Measurements from ENCODE around the gene TPM3.

DNA sequence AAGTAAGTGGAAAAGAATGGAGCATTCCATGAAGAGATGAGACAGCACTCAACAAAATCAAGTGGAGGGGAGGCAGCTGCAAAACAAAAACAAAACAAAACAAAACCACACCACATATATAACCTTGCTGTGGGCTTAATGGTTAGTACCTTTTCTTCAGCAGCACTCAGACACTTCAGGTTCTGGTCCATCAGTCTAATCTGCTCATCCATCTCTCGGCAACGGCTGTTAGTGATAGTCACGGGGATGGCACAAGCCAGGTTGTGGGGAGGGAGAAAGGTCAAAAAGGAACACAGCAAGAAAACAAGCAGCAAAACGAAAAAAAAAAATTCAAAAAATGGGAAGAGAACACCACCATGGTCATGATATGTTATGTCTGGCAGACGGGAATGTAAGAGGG, 20.0 kb downstream of the TPM3 start:
- TF ChIP-seq, protein P1, sequence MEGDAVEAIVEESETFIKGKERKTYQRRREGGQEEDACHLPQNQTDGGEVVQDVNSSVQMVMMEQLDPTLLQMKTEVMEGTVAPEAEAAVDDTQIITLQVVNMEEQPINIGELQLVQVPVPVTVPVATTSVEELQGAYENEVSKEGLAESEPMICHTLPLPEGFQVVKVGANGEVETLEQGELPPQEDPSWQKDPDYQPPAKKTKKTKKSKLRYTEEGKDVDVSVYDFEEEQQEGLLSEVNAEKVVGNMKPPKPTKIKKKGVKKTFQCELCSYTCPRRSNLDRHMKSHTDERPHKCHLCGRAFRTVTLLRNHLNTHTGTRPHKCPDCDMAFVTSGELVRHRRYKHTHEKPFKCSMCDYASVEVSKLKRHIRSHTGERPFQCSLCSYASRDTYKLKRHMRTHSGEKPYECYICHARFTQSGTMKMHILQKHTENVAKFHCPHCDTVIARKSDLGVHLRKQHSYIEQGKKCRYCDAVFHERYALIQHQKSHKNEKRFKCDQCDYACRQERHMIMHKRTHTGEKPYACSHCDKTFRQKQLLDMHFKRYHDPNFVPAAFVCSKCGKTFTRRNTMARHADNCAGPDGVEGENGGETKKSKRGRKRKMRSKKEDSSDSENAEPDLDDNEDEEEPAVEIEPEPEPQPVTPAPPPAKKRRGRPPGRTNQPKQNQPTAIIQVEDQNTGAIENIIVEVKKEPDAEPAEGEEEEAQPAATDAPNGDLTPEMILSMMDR (IDR thresholded peaks at IDR 0.05): no peak
- TF ChIP-seq POLR2AphosphoS5 (IDR thresholded peaks at IDR 0.05; ENCODE audit: low read depth, low read length): no peak
- TF ChIP-seq TCF7L2 (IDR thresholded peaks at IDR 0.05; ENCODE audit: low read depth, low read length): no peak
- TF ChIP-seq SIN3A (IDR thresholded peaks at IDR 0.05; ENCODE audit: borderline replicate concordance, insufficient read depth, low read depth, low read length): no peak
- TF ChIP-seq, protein P2, sequence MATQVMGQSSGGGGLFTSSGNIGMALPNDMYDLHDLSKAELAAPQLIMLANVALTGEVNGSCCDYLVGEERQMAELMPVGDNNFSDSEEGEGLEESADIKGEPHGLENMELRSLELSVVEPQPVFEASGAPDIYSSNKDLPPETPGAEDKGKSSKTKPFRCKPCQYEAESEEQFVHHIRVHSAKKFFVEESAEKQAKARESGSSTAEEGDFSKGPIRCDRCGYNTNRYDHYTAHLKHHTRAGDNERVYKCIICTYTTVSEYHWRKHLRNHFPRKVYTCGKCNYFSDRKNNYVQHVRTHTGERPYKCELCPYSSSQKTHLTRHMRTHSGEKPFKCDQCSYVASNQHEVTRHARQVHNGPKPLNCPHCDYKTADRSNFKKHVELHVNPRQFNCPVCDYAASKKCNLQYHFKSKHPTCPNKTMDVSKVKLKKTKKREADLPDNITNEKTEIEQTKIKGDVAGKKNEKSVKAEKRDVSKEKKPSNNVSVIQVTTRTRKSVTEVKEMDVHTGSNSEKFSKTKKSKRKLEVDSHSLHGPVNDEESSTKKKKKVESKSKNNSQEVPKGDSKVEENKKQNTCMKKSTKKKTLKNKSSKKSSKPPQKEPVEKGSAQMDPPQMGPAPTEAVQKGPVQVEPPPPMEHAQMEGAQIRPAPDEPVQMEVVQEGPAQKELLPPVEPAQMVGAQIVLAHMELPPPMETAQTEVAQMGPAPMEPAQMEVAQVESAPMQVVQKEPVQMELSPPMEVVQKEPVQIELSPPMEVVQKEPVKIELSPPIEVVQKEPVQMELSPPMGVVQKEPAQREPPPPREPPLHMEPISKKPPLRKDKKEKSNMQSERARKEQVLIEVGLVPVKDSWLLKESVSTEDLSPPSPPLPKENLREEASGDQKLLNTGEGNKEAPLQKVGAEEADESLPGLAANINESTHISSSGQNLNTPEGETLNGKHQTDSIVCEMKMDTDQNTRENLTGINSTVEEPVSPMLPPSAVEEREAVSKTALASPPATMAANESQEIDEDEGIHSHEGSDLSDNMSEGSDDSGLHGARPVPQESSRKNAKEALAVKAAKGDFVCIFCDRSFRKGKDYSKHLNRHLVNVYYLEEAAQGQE (IDR thresholded peaks at IDR 0.05; ENCODE audit: insufficient read depth in 1 of 2, low read depth in 2 of 2, low read length in 1 of 2): no peak
